ENCODE results near the gene DIAPH2.
"Not testable (repeated sequence)": the region's sequence is repeated elsewhere in the genome, so short reads cannot be mapped to it uniquely, and the experiment has no call there.

Gene DIAPH2

DNA sequence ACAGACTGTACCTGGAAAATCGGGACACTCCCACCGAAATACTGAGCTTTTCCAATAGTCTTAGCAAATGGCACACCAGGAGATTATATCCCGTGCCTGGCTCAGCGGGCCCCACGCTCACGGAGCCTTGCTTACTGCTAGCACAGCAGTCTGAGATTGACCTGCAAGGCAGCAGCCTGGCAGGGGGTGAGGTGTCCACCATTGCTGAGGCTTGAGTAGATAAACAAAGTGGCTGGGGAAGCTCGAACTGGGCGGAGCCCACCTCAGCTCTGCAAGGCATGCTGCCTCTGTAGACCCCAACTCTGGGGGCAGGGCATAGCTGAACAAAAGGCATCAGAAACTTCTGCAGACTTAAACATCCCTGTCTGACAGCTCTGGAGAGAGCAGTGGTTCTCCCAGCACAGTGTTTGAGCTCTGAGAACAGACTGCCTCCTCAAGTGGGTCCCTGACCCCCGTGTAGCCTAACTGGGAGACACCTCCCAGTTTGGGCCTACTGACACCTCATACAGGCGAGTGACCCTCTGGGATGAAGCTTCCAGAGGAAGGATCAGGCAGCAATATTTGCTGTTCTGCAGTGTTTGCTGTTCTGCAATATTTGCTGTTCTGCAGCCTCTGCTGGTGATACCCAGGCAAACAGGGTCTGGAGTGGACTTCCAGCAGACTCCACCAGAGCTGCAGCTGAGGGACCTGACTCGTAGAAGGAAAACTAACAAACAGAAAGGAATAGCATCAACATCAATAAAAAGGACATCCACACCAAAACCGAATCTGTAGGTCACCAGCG is 725.2 kb downstream of the DIAPH2 start:
- not testable (repeated sequence) for H3K27me3 Mint-ChIP-seq; H3K9me3 Mint-ChIP-seq; H3K4me3 Mint-ChIP-seq; H3K27ac Mint-ChIP-seq; H3K4me1 Mint-ChIP-seq (ENCODE audit: low read depth)
- peaks cover 10% of the 10 kb centered on the region for H3K36me3 Mint-ChIP-seq (ENCODE audit: low read depth)

DNA sequence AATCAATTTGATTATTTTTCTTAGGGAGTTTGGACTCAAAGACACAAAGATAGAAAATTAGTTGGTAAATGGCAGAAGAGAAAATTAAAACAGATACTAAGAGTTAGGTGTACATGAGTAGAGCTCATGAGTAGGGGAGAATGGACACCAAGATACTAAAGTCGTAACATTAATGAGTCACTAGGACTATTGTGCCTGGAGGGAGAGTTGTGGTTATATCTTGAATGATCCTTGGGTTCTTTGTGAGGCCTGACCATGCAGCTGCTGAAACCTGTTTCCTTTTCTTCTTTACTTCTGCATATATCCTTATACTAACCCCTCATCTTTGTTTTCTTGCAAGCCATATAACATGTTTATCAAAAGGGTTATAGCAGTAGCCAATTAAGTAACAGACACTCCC is 731.8 kb downstream of the DIAPH2 start:
- no peak overlapping the region for H3K27ac Mint-ChIP-seq

DNA sequence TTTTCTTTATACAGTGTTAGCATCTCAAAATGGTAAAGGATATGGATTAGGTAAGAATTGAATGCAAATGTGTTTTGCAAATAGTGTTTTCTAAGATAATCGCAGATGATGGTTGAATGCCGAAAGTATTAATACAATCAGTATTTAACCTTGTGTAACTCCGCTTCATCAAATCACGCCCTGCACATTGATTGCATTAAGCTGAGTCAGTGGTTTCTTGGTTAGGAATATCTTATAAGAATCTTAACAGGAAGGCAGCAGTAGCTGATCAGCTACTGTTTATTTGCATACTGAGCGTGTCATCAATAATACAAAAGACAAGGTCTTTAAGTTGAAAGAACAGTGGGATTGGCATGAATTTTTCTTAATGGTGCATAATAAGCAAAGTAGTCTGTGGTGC is 744.5 kb downstream of the DIAPH2 start:
- no peaks in the 10 kb centered on the region for H3K27me3 Mint-ChIP-seq
- H3K27ac Mint-ChIP-seq: no peak overlapping the region
- H3K4me3 Mint-ChIP-seq: no peak overlapping the region
- no peaks in the 10 kb centered on the region for H3K9me3 Mint-ChIP-seq
- H3K36me3 Mint-ChIP-seq (ENCODE audit: low read depth): peaks cover 4% of the 10 kb centered on the region
- no peaks in the 10 kb centered on the region for H3K4me1 Mint-ChIP-seq (ENCODE audit: low read depth)

More for the DNA sequence above, 731.8 kb downstream of the DIAPH2 start:
- Mint-ChIP-seq H3K36me3 (ENCODE audit: low read depth) (no peaks in the 10 kb centered on the region), H3K9me3 (no peaks in the 10 kb centered on the region), H3K4me1 (ENCODE audit: low read depth) (no peaks in the 10 kb centered on the region), H3K4me3 (no peak overlapping the region), H3K27me3 (no peaks in the 10 kb centered on the region)

DNA sequence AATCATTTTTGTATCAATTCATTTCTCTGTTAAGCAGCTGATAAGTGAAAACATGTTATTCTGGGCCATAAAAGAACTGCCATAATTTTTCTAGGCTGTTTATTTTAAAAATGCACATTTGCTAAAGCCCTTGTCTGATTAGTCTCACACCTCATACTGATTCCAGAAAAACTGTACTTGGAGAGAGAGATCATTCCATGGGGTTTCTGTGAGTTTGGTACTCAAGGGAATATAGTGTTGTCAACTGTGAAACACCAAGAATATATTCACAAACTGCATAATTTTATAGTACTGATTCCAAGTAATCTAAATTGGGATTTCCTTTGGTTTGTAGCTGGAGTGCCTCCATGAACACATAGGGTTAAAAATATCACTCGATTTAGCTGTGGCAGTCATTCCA is 746.6 kb downstream of the DIAPH2 start:
- Mint-ChIP-seq H3K27ac (no peak overlapping the region), H3K4me1 (ENCODE audit: low read depth) (no peaks in the 10 kb centered on the region), H3K4me3 (no peak overlapping the region), H3K9me3 (no peaks in the 10 kb centered on the region), H3K27me3 (no peaks in the 10 kb centered on the region), H3K36me3 (ENCODE audit: low read depth) (peaks cover 8% of the 10 kb centered on the region)

DNA sequence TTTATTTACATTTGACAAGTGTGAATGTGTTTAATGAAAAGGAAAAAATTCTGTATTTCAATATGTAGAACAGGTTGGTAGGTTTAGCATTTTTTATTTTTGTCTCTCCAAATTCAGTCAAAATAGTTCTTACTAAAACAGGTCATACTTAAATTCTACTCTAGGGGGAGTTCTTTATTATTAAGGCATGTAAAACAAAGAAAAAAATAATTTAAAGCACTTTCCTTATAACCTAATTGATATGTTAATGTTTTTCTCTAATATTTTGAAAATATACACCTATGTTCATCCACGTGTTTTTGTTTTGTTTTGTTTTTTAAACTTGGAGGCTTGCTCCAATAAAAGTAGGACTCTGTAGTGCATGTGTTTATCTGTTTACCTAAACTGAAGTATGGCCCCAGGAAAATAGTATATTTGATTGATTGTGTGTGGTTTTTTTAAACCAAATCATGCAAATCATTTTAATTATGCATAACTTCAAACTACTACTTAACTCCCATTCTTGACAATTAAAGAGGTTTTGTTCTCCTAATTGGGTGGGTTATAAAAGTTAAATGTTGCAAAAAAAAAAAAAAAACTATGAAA is 761.7 kb downstream of the DIAPH2 start:
- no peak overlapping the region for H3K4me3 Mint-ChIP-seq
- H3K27me3 Mint-ChIP-seq: no peaks in the 10 kb centered on the region
- H3K27ac Mint-ChIP-seq: no peak overlapping the region
- no peaks in the 10 kb centered on the region for H3K4me1 Mint-ChIP-seq (ENCODE audit: low read depth)
- no peaks in the 10 kb centered on the region for H3K9me3 Mint-ChIP-seq
- no peaks in the 10 kb centered on the region for H3K36me3 Mint-ChIP-seq (ENCODE audit: low read depth)

DNA sequence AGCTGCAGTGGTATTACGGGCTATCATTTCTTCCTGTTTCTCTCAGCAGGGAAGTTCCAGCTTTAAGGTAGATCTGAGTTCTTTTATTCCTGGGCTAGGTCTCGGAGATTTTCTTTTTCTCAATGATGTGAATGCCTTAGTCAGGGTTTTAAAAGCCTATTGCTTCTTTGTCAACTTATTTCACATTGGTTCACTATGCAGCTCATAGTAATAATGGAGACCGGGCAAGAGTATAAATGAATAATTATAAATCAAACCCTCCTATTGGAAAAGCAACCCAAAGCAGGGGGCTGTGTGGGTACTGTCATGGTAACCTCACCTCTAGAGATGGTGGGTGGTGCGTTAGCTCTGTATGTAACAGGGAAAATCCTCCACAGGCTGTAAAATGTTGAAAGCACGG is 762.7 kb downstream of the DIAPH2 start:
- Mint-ChIP-seq H3K27ac (no peak overlapping the region), H3K36me3 (ENCODE audit: low read depth) (no peaks in the 10 kb centered on the region), H3K27me3 (no peaks in the 10 kb centered on the region), H3K4me1 (ENCODE audit: low read depth) (no peaks in the 10 kb centered on the region), H3K4me3 (no peak overlapping the region), H3K9me3 (no peaks in the 10 kb centered on the region)

DNA sequence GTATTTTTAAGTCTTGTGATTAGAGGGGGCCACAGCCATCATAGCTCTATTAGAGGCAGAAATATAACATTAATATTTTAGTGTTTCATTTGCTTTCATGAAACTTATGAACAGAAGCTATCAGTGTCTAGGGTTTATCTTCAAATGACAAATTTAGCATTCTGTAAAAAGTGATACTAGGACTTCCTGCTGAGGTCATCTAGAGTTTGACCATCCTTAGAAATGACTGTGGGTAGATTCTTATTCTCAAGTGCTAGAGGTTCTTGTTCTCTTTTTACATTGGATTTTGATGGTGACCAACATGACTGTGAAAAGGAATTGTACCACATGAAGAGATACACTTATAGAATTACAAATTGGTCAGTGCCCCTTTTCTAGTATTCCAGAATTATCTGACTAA is 767.6 kb downstream of the DIAPH2 start:
- Mint-ChIP-seq H3K4me3 (no peak overlapping the region), H3K4me1 (ENCODE audit: low read depth) (no peaks in the 10 kb centered on the region), H3K9me3 (no peaks in the 10 kb centered on the region), H3K27me3 (no peaks in the 10 kb centered on the region), H3K36me3 (ENCODE audit: low read depth) (no peaks in the 10 kb centered on the region), H3K27ac (no peak overlapping the region)

DNA sequence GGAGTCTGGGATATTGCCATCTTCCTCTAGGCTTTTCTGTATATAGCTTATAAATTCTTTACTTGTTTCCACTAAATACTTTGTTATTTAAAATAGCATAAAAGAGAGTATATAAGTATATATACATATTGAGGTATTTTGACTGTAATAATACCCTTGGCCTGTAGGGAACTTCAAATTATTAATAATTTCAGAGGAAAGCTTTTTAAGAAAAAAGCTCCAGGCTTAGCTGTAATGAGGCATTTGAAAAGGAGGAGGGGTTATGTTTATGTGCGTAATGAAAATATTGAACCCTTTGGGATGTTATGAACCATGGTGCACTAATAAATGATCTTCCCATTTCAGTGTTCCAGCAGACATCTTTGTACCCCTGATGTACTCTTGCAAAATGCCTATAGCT is 777.1 kb downstream of the DIAPH2 start:
- H3K27ac Mint-ChIP-seq: no peak overlapping the region
- H3K4me3 Mint-ChIP-seq: no peak overlapping the region
- no peaks in the 10 kb centered on the region for H3K9me3 Mint-ChIP-seq
- no peaks in the 10 kb centered on the region for H3K4me1 Mint-ChIP-seq (ENCODE audit: low read depth)
- no peaks in the 10 kb centered on the region for H3K36me3 Mint-ChIP-seq (ENCODE audit: low read depth)
- no peaks in the 10 kb centered on the region for H3K27me3 Mint-ChIP-seq

DNA sequence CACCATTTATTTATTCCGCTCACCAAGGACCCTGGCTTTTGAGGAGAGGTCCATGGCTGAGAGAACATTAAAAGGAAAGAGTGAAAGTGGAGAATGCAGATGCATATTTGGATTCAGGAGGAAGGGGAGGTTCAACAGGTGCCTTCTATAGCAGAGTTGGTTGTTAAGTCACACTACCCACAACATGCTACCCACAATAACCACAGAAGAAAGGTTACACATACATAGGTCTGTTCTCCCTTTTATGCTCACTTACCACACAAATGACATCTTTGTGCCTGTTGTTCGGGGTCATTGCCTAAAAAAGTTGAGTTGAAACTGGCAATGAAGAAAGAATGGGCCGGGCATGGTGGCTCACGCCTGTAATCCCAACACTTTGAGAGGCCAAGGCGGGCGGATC is 786.4 kb downstream of the DIAPH2 start:
- Mint-ChIP-seq H3K9me3 (no peaks in the 10 kb centered on the region), H3K36me3 (ENCODE audit: low read depth) (no peaks in the 10 kb centered on the region), H3K4me3 (no peak overlapping the region), H3K27ac (no peak overlapping the region), H3K27me3 (no peaks in the 10 kb centered on the region), H3K4me1 (ENCODE audit: low read depth) (no peaks in the 10 kb centered on the region)

DNA sequence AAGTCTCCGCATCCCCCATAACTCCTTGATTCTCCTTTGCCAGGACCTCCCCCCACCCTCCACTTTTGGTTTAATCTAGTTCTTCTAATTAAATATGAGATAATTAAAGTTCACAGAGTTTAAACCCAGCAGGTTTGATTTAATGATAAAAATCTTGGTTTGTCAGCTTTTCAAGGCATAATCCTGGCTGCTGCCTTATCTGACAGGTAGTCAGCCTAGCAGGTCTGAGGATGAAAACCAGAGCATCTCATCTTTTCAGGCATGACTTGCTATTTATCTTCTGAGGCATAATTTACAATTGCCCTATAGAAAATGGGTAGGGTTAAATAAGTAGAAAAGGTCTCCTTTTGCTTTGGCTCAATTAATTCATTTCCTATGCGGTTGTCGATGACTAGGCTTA is 790.3 kb downstream of the DIAPH2 start:
- H3K27me3 Mint-ChIP-seq: no peaks in the 10 kb centered on the region
- H3K27ac Mint-ChIP-seq: no peak overlapping the region
- no peaks in the 10 kb centered on the region for H3K9me3 Mint-ChIP-seq
- H3K36me3 Mint-ChIP-seq (ENCODE audit: low read depth): no peaks in the 10 kb centered on the region
- no peak overlapping the region for H3K4me3 Mint-ChIP-seq
- H3K4me1 Mint-ChIP-seq (ENCODE audit: low read depth): no peaks in the 10 kb centered on the region

DNA sequence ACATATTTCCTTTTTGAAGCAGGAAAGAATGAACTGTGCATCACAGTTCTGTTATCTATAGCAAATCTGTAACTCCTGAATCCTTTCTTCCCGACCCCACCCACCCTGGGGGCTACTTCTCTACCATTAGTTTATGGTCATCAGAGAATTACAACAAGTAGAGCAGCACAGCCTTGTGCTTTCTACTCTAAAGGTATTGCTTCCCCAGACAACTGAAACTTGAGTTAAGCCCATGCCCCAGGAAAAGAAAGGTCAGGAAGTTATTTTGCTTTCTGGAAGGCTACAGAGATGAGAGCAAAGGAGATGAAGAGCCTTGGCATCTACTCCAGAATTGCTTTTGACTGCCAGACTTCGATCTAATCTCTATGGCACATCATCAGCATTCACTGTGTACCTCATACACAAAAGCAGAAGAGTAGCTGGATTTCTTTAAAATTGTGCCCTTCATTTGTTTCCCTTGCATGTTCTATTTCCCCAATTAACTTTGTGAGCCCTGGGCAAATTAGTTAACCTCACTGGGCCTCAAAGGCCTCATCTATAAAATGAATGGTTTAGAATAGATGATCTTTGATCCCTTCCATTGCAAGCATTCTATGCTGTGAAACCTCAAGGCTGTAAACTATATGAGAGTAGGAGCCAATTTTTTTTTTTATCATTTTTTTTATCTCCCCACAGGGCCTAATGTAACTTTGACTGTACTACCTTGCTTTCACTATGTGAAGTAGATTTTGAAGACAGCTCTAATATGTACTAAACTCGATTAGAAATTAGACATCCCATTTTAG is 794.7 kb downstream of the DIAPH2 start:
- Mint-ChIP-seq H3K27ac (no peak overlapping the region), H3K9me3 (no peaks in the 10 kb centered on the region), H3K4me3 (no peak overlapping the region), H3K27me3 (no peaks in the 10 kb centered on the region), H3K4me1 (ENCODE audit: low read depth) (no peaks in the 10 kb centered on the region), H3K36me3 (ENCODE audit: low read depth) (no peaks in the 10 kb centered on the region)

DNA sequence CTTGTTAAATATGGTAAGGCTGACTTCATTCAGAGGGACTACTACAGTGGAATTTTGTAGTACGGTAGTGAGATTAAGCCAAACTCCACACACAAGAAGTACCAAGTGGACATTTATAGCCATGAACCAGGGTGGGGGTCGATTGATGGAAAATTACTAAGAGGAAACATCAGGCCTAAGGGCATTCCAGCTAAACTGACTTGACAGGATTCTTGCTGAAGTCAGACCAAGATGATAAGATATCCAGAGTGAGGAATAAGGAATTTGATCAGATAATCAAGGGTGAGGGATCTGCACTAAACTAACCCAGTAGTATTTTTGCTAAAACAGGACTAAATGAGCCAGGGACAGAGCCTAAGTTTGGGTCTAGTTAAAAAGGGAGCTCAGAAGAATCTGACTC is 796.6 kb downstream of the DIAPH2 start:
- H3K4me1 Mint-ChIP-seq (ENCODE audit: low read depth): no peaks in the 10 kb centered on the region
- H3K4me3 Mint-ChIP-seq: no peak overlapping the region
- H3K27me3 Mint-ChIP-seq: no peaks in the 10 kb centered on the region
- no peak overlapping the region for H3K27ac Mint-ChIP-seq
- H3K36me3 Mint-ChIP-seq (ENCODE audit: low read depth): no peaks in the 10 kb centered on the region
- no peaks in the 10 kb centered on the region for H3K9me3 Mint-ChIP-seq

DNA sequence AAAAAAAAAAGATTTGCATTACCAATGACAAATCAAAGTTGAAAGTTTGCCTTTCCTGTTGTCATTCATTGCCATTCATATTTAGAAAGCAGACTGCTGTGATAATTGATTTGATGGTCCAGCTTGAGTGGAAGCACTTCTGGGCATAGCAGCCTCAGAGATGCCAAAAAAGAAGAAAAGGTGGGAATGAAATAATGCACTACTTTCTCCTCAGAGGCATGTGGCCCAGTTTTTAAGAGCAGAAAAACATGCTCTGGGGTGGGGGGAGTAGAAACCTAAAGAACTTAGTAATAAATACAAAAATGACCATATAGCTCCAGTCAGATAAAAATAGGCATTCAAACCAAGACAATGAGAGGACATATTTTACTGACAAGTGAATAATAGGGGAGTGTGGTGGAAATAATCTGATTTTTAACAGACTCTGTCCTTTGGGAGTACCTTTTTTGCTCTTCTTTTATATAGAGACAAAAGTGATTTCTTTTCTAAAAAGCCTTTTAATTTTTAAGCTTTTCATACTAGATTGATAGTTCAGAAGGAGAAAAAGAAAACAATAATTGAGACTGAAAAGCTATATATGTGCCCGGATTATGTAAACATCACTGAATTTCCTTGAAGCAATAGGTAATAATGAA is 798.1 kb downstream of the DIAPH2 start:
- Mint-ChIP-seq H3K27ac (no peak overlapping the region), H3K9me3 (no peaks in the 10 kb centered on the region), H3K4me1 (ENCODE audit: low read depth) (no peaks in the 10 kb centered on the region), H3K4me3 (no peak overlapping the region), H3K27me3 (no peaks in the 10 kb centered on the region), H3K36me3 (ENCODE audit: low read depth) (no peaks in the 10 kb centered on the region)

DNA sequence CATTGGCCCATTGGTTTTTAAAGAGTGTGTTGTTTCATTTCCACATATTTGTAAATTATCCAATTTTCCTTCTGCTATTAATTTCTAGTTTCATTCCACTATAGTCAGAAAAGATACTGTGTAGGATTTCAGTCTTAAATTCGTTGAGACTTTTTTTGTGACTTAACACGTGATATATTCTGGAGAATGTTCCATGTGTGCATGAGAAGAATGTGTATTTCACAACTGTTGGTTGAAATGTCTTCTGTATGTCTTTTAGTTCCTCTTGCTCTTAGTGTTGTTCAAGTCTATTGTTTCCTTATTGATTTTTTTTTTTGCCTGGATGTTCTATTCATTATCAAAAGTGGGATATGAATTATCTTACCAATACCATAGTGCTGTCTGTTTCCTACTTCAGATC is 806.0 kb downstream of the DIAPH2 start:
- Mint-ChIP-seq H3K4me3 (no peak overlapping the region), H3K4me1 (ENCODE audit: low read depth) (peaks cover 8% of the 10 kb centered on the region), H3K27ac (no peak overlapping the region), H3K27me3 (no peaks in the 10 kb centered on the region), H3K36me3 (ENCODE audit: low read depth) (peaks cover 5% of the 10 kb centered on the region), H3K9me3 (peaks cover 5% of the 10 kb centered on the region)

DNA sequence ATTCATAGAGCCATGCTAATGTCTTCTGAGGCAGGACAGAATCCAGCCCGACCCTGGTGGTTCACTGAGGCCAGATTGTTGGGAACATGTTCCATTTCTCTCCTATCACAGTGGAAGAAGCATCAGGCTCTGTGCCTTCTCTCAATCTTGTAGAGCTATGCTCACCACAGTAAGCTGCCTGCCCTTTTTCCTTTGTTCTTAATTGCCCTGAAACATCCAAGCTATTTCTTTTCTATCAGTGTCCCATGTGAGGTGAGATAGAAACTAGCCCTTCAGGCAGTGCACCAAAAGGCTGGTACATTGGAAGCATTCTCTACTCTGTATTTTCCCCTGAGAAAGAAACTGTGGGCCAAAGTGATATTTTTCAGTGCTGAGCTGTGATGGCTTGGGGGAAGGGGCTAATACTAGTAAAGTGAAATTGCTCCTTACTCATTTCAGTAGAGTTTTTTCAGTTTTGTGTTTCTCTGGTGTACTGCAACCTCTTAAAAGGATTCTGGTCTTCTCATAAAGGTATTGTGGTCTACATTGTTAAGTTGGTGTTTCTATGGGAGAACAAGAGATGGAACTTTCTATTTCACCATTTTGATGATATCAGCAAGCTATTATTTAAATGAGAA is 810.2 kb downstream of the DIAPH2 start:
- Mint-ChIP-seq H3K27ac (no peak overlapping the region), H3K27me3 (no peaks in the 10 kb centered on the region), H3K4me3 (no peak overlapping the region), H3K9me3 (peaks cover 5% of the 10 kb centered on the region), H3K36me3 (ENCODE audit: low read depth) (peaks cover 5% of the 10 kb centered on the region), H3K4me1 (ENCODE audit: low read depth) (peaks cover 8% of the 10 kb centered on the region)
